HL-60 (cell line): ENCODE results near the gene MCM7.

Source experiments
- DNase-seq, 2 experiments: peaks; one replicate each; pipeline ENCODE4 v3.0.0-alpha.2; 2010 to 2020; ENCODE audit warnings: low read depth in 1 of 2, low spot score in 1 of 2
- H3K27ac ChIP-seq: fragments of 250-450 bp; sonication (Bioruptor Pico); replicated peaks from 2 replicates; pipeline ENCODE4 v1.5.1; 2020; ENCODE audit warnings: mild to moderate bottlenecking, moderate library complexity
- H3K27me3 ChIP-seq: fragments of 250-450 bp; sonication (Bioruptor Pico); 2 replicates; pipeline ENCODE4 v1.5.1; 2021; ENCODE audit warnings: mild to moderate bottlenecking, moderate library complexity; ENCODE audit not compliant: insufficient read depth, poor library complexity, severe bottlenecking
- H3K4me3 ChIP-seq: replicated peaks from 2 replicates; pipeline ENCODE4 v1.5.1; 2011; ENCODE audit warnings: mild to moderate bottlenecking, control low read depth, low read length; ENCODE audit not compliant: insufficient read depth
- GABPA ChIP-seq: IDR thresholded peaks from 2 replicates; pipeline ENCODE4 v1.6.1; 2012; ENCODE audit warnings: low read depth
- POLR2AphosphoS5 ChIP-seq: IDR thresholded peaks from 2 replicates; pipeline ENCODE4 v1.6.1; 2012; ENCODE audit warnings: low read depth
- SPI1 ChIP-seq: IDR thresholded peaks from 2 replicates; pipeline ENCODE4 v1.6.1; 2012; ENCODE audit warnings: low read depth, mild to moderate bottlenecking, borderline replicate concordance
- TF ChIP-seq, protein P1 (sequence below): IDR thresholded peaks from one replicate; pipeline ENCODE4 v1.5.1; 2011; ENCODE audit warnings: low read length, control low read depth, inconsistent platforms; ENCODE audit not compliant: insufficient read depth
- TF ChIP-seq, protein P2 (sequence below): IDR thresholded peaks from 2 replicates; pipeline ENCODE4 v1.6.1; 2012; ENCODE audit warnings: low read depth; ENCODE audit not compliant: insufficient replicate concordance

Gene MCM7

DNA sequence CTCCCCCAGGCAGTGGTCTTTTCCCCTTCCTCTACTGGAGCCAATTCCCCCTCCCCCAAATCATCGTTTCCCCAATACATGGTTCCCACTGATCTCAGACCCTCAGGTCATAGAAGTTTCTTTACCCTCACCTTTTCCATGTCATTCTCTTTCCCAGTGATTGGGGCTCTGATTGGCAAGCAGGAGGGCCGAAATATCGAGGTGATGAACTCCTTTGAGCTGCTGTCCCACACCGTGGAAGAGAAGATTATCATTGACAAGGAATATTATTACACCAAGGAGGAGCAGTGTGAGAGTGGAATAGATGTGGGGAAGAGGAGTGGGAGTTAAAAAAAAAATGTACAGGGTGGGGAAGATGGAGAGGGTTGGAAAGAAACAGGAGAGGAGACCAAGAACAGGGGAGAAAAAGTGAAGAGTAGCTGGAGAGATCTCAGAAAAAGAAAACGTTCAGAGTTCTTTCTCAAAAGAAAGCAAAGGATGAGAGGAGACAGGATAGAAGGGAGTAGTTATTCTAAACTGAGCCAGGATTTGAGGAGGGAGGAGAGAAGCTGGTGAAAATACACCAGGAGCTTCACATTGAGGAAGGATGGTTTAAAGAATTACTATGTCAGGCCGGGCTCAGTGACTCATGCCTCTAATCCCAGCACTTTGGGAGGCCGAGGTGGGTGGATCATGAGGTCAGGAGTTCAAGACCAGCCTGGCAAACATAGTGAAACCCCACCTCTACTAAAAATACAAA is 11.6 kb downstream of the MCM7 start:
- peak overlapping the region; percentile 80 for H3K27ac ChIP-seq
- peak overlapping the region; percentile 94 for H3K4me3 ChIP-seq
- H3K27me3 ChIP-seq = no peaks in the 10 kb centered on the region
- TF ChIP-seq SPI1 (no peak), POLR2AphosphoS5 (no peak)
- TF ChIP-seq, protein P1, sequence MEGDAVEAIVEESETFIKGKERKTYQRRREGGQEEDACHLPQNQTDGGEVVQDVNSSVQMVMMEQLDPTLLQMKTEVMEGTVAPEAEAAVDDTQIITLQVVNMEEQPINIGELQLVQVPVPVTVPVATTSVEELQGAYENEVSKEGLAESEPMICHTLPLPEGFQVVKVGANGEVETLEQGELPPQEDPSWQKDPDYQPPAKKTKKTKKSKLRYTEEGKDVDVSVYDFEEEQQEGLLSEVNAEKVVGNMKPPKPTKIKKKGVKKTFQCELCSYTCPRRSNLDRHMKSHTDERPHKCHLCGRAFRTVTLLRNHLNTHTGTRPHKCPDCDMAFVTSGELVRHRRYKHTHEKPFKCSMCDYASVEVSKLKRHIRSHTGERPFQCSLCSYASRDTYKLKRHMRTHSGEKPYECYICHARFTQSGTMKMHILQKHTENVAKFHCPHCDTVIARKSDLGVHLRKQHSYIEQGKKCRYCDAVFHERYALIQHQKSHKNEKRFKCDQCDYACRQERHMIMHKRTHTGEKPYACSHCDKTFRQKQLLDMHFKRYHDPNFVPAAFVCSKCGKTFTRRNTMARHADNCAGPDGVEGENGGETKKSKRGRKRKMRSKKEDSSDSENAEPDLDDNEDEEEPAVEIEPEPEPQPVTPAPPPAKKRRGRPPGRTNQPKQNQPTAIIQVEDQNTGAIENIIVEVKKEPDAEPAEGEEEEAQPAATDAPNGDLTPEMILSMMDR = no peak
- no peak for DNase-seq

DNA sequence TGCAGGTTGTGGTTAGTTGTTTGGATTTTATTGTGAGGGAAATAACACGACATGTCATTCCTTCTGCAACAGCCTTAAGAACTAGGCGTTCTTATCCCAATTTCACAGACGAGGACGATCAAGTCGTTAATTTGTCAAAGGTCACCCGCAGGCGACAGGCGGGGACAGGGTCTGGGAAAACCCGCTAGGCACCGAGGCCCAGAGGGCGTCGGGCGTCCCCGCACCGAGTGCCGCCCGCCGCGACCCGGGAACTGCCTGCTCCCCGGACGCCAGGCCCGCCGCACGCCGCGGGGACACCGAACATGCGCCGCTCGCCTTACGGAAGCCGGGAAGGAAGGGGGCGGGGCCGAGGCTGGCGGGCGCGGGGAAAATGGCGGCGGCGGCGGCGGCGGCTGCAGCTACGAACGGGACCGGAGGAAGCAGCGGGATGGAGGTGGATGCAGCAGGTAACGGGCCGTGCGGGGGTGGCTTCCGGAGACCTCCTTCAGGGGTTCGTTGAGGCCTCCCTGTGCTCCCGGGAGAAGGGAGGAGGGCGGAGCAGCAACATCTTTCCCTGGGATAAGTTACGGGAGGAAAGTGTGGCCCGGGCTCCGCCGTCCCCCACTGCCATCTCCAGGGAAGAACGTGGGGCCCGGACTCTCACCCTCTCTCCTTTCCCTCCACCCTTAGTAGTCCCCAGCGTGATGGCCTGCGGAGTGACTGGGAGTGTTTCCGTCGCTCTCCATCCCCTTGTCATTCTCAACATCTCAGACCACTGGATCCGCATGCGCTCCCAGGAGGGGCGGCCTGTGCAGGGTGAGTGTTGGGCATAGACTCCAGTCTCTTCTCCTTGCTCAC is 12.4 kb downstream of the MCM7 start, which contains the start of gene COPS6:
Gene COPS6 (plus strand): TSS at position 349 of the 837 bp plus-strand sequence. CDS start 22 bp downstream, at position 371.
- H3K27me3 ChIP-seq = no peaks in the 10 kb centered on the region
- peak within 1 kb of the TSS; percentile 94 for H3K4me3 ChIP-seq
- no peak for TF ChIP-seq GABPA
- TF ChIP-seq SPI1 = no peak
- TF ChIP-seq, protein P1 = no peak
- TF ChIP-seq POLR2AphosphoS5 = peak; percentile 91
- TF ChIP-seq, protein P2, sequence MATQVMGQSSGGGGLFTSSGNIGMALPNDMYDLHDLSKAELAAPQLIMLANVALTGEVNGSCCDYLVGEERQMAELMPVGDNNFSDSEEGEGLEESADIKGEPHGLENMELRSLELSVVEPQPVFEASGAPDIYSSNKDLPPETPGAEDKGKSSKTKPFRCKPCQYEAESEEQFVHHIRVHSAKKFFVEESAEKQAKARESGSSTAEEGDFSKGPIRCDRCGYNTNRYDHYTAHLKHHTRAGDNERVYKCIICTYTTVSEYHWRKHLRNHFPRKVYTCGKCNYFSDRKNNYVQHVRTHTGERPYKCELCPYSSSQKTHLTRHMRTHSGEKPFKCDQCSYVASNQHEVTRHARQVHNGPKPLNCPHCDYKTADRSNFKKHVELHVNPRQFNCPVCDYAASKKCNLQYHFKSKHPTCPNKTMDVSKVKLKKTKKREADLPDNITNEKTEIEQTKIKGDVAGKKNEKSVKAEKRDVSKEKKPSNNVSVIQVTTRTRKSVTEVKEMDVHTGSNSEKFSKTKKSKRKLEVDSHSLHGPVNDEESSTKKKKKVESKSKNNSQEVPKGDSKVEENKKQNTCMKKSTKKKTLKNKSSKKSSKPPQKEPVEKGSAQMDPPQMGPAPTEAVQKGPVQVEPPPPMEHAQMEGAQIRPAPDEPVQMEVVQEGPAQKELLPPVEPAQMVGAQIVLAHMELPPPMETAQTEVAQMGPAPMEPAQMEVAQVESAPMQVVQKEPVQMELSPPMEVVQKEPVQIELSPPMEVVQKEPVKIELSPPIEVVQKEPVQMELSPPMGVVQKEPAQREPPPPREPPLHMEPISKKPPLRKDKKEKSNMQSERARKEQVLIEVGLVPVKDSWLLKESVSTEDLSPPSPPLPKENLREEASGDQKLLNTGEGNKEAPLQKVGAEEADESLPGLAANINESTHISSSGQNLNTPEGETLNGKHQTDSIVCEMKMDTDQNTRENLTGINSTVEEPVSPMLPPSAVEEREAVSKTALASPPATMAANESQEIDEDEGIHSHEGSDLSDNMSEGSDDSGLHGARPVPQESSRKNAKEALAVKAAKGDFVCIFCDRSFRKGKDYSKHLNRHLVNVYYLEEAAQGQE = peak; percentile 46
- DNase-seq = peak; percentile 67 to 79
- peak within 1 kb of the TSS; percentile 80 for H3K27ac ChIP-seq

DNA sequence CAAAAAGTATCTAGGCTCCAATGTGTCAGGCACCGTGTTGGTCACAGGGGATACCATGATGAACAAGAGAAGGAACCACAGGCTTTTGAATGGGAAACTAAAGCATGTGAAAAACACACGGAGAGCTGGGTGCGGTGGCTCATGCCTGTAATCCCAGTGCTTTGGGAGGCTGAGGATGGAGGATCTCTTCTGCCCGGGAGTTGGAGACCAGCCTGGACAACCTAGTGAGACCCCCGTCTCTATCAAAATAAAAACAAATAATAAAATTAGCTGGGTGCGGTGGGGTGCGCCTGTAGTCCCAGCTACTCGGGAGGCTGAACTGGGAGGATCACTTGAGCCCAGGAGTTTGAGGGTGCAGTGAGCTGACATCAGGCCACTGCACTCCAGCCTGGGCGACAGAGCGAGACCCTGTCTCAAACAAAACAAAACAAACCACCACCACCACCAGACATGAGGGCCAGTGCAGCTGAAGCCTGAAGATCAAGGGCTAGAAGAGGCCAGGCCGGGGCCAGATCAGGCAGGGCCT is 13.0 kb downstream of the MCM7 start:
- Histone ChIP-seq H3K4me3 (peak overlapping the region; percentile 94), H3K27me3 (no peaks in the 10 kb centered on the region), H3K27ac (peak overlapping the region; percentile 80)
- DNase-seq = no peak
- TF ChIP-seq, protein P1 = no peak
- TF ChIP-seq SPI1 (no peak), GABPA (no peak), POLR2AphosphoS5 (no peak)
- TF ChIP-seq, protein P2 = no peak
